Measurements from ENCODE around the gene LTBP2.

The LTBP2 gene

GRCh38 chr14:74546416-74546815 lies 65.6 kb downstream of the LTBP2 start:
- no peak for DNase-seq (ENCODE audit: low read depth)
- TF ChIP-seq, protein P1, sequence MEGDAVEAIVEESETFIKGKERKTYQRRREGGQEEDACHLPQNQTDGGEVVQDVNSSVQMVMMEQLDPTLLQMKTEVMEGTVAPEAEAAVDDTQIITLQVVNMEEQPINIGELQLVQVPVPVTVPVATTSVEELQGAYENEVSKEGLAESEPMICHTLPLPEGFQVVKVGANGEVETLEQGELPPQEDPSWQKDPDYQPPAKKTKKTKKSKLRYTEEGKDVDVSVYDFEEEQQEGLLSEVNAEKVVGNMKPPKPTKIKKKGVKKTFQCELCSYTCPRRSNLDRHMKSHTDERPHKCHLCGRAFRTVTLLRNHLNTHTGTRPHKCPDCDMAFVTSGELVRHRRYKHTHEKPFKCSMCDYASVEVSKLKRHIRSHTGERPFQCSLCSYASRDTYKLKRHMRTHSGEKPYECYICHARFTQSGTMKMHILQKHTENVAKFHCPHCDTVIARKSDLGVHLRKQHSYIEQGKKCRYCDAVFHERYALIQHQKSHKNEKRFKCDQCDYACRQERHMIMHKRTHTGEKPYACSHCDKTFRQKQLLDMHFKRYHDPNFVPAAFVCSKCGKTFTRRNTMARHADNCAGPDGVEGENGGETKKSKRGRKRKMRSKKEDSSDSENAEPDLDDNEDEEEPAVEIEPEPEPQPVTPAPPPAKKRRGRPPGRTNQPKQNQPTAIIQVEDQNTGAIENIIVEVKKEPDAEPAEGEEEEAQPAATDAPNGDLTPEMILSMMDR (IDR thresholded peaks at IDR 0.05; ENCODE audit: control insufficient read depth, insufficient read depth, low read depth, low read length, missing control alignments) = no peak
- H3K4me3 ChIP-seq (ENCODE audit: control insufficient read depth, low read depth, low read length) = no peak overlapping the region

GRCh38 chr14:74545386-74545785 lies 66.7 kb downstream of the LTBP2 start:
- DNase-seq (ENCODE audit: low read depth) = no peak
- H3K4me3 ChIP-seq (ENCODE audit: control insufficient read depth, low read depth, low read length) = no peak overlapping the region
- TF ChIP-seq, protein P1 (IDR thresholded peaks at IDR 0.05; ENCODE audit: control insufficient read depth, insufficient read depth, low read depth, low read length, missing control alignments) = no peak

DNA sequence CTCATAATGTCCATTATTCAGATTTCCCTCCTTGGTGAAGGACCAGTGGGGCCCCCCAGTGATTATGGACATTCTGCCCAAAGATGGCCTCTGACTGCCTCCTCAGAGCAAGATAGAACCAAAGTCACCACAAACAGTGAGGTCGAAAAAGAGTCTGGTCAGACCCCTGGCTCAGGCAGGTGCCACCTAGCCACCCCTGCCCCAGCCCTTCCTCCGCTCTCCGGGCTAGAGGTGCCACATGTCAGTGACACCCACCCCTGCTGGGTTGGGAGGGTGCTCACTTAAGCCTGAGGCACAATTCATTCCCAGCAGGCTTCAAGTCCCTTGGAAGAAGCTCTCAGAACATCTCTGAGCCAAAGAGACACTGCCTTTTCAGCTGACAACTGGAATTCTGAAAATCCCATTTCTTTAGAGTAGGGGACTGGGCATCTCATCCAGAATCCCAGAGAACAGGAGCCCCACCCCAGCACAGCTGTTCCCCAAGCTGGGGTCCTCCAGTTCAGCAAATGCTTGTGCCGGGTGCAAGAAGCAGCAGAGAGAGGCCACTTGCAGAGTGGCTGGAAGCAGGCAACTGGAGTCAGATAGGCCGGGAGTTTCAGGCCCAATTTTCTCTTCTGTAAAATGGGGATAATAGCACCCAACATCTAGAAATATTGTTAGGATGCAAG lies 68.1 kb downstream of the LTBP2 start:
- TF ChIP-seq, protein P1 (IDR thresholded peaks at IDR 0.05; ENCODE audit: control insufficient read depth, insufficient read depth, low read depth, low read length, missing control alignments) = no peak
- H3K4me3 ChIP-seq (ENCODE audit: control insufficient read depth, low read depth, low read length) = no peak overlapping the region
- DNase-seq (ENCODE audit: low read depth) = no peak

- H3K4me3 ChIP-seq (ENCODE audit: control insufficient read depth, low read depth, low read length) = no peak overlapping the region
- TF ChIP-seq, protein P1 (IDR thresholded peaks at IDR 0.05; ENCODE audit: control insufficient read depth, insufficient read depth, low read depth, low read length, missing control alignments) = no peak
- DNase-seq (ENCODE audit: low read depth) = no peak
Measured at GRCh38 chr14:74542056-74542685, 69.9 kb downstream of the LTBP2 start.

DNA sequence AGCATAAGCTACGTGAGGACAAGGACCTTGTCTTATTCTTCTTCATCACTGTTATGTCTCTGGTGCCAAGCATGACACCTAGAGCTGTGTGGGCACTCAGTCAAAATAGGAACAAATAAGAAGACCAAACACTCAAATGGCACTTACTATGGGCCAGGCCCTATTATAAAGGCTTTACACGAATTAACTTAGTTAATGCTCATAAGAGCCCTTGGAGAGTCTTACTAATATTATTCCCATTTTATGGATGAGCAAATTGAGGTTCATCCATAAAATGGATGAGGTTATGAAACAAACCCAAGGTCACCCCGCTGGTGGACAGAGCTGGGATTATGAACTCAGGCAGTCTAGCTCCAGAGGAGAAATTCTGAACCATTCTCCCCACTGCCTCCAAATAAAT lies 70.8 kb downstream of the LTBP2 start:
- TF ChIP-seq, protein P1 (IDR thresholded peaks at IDR 0.05; ENCODE audit: control insufficient read depth, insufficient read depth, low read depth, low read length, missing control alignments) = no peak
- no peak overlapping the region for H3K4me3 ChIP-seq (ENCODE audit: control insufficient read depth, low read depth, low read length)
- no peak for DNase-seq (ENCODE audit: low read depth)

GRCh38 chr14:74539503-74539902 lies 72.5 kb downstream of the LTBP2 start:
- no peak overlapping the region for H3K4me3 ChIP-seq (ENCODE audit: control insufficient read depth, low read depth, low read length)
- TF ChIP-seq, protein P1 (IDR thresholded peaks at IDR 0.05; ENCODE audit: control insufficient read depth, insufficient read depth, low read depth, low read length, missing control alignments) = no peak
- DNase-seq (ENCODE audit: low read depth) = no peak
